Endothelial cell of umbilical vein (primary cell): Measurements from ENCODE around the gene SOSTDC1.

Source experiments
- CTCF ChIP-seq, 2 donors: IDR thresholded peaks; 1 replicate in 1 of 2; 2 replicates in 1 of 2; pipeline ENCODE4 v1.5.1; 2011; ENCODE audit warnings: low read length in 2 of 2, mild to moderate bottlenecking in 2 of 2, moderate library complexity in 2 of 2, control low read depth in 1 of 2, inconsistent platforms in 1 of 2, low read depth in 1 of 2; ENCODE audit not compliant: insufficient read depth in 1 of 2; ENCODE audit errors: extremely low read depth in 1 of 2
- EZH2 ChIP-seq: IDR thresholded peaks from 2 replicates; pipeline ENCODE4 v1.6.1; 2012; ENCODE audit warnings: borderline replicate concordance, low read depth, mild to moderate bottlenecking, moderate library complexity, low read length, inconsistent platforms; ENCODE audit not compliant: severe bottlenecking
- FOS ChIP-seq: IDR thresholded peaks from 2 replicates; pipeline ENCODE4 v1.6.1; 2011; ENCODE audit warnings: mild to moderate bottlenecking, low read length, moderate library complexity, borderline replicate concordance; ENCODE audit not compliant: insufficient read depth
- GATA2 ChIP-seq: IDR thresholded peaks from 2 replicates; pipeline ENCODE4 v1.7.0; 2011; ENCODE audit warnings: low read depth, mild to moderate bottlenecking, moderate library complexity, mixed read lengths, low read length; ENCODE audit not compliant: insufficient read length, insufficient read depth
- JUN ChIP-seq: IDR thresholded peaks from 2 replicates; pipeline ENCODE4 v1.6.1; 2011; ENCODE audit warnings: borderline replicate concordance, low read depth; ENCODE audit not compliant: insufficient read length, insufficient read depth
- MAX ChIP-seq: IDR thresholded peaks from 2 replicates; pipeline ENCODE4 v1.6.1; 2011; ENCODE audit not compliant: insufficient read depth, insufficient read length
- MYC ChIP-seq: IDR thresholded peaks from one replicate; pipeline ENCODE4 v1.6.1; 2011; ENCODE audit warnings: mild to moderate bottlenecking, low read depth, low read length
- POLR2A ChIP-seq: IDR thresholded peaks from 2 replicates; pipeline ENCODE4 v1.6.1; 2012; ENCODE audit warnings: low read depth, mild to moderate bottlenecking, control low read depth, low read length
- POLR2AphosphoS5 ChIP-seq: IDR thresholded peaks from 2 replicates; pipeline ENCODE4 v1.6.1; 2012; ENCODE audit warnings: low read depth, mild to moderate bottlenecking, control low read depth, low read length, moderate library complexity; ENCODE audit not compliant: insufficient read depth

GRCh38 chr7:16504019-16504418 lies 38.5 kb upstream of the SOSTDC1 start:
- no peak for TF ChIP-seq CTCF (IDR thresholded peaks at IDR 0.05; ENCODE audit: extremely low read depth in 1 of 2, insufficient read depth in 1 of 2, low read depth in 1 of 2, low read length in 2 of 2)
- no peak for TF ChIP-seq POLR2A
- no peak for TF ChIP-seq EZH2
- no peak for TF ChIP-seq MYC
- no peak for TF ChIP-seq POLR2AphosphoS5
- TF ChIP-seq JUN = no peak
- no peak for TF ChIP-seq GATA2
- no peak for TF ChIP-seq FOS
- TF ChIP-seq MAX = no peak
